SKM-1 treated with dmso at 0.1 percent for 144 hours (cell line): Measurements from ENCODE around the gene MYO15B.
A peak's percentile ranks its signal among the peaks of the same experiment; 100 is the strongest.

Experiments used
- DNase-seq: peaks from one replicate; lab custom pipeline; 2025; ENCODE audit not compliant: unreplicated experiment; lab: John Stamatoyannopoulos, UW

The MYO15B gene

GRCh38 chr17:75624021-75624420 lies 36.4 kb downstream of the MYO15B start:
- DNase-seq, result no peak

- DNase-seq, result no peak
Measured at GRCh38 chr17:75624714-75625345, 37.2 kb downstream of the MYO15B start.

GRCh38 chr17:75625813-75626486 lies 38.4 kb downstream of the MYO15B start:
- peak; percentile 8 for DNase-seq

- no peak for DNase-seq
Measured at GRCh38 chr17:75626496-75627038, 39.0 kb downstream of the MYO15B start.

- no peak for DNase-seq
Measured at GRCh38 chr17:75627094-75627493, 39.5 kb downstream of the MYO15B start.

- DNase-seq, result no peak
Measured at GRCh38 chr17:75628425-75628824, 40.8 kb downstream of the MYO15B start.

GRCh38 chr17:75629157-75629556 lies 41.6 kb downstream of the MYO15B start:
- DNase-seq, result no peak

- no peak for DNase-seq
Measured at GRCh38 chr17:75630071-75630917, 42.7 kb downstream of the MYO15B start.

GRCh38 chr17:75631353-75631752 lies 43.8 kb downstream of the MYO15B start:
- DNase-seq, result no peak

GRCh38 chr17:75632428-75632827 lies 44.8 kb downstream of the MYO15B start:
- no peak for DNase-seq

GRCh38 chr17:75632863-75633485 lies 45.4 kb downstream of the MYO15B start, which contains the start of gene SMIM5:
SMIM5 (plus strand) TSS chr17:75633434; CDS start chr17:75640202, 6,768 bp downstream.
- peak; percentile 68 for DNase-seq

GRCh38 chr17:75633486-75634375 lies 46.1 kb downstream of the MYO15B start:
- DNase-seq, result peak; percentile 70

- no peak for DNase-seq
Measured at GRCh38 chr17:75634376-75634740, 46.8 kb downstream of the MYO15B start.

GRCh38 chr17:75634754-75635609 lies 47.4 kb downstream of the MYO15B start:
- DNase-seq, result no peak

- DNase-seq, result no peak
Measured at GRCh38 chr17:75635610-75636202, 48.1 kb downstream of the MYO15B start.

GRCh38 chr17:75636381-75637142 lies 49.0 kb downstream of the MYO15B start:
- no peak for DNase-seq

- DNase-seq, result no peak
Measured at GRCh38 chr17:75637143-75637538, 49.5 kb downstream of the MYO15B start.

GRCh38 chr17:75637551-75637950 lies 50.0 kb downstream of the MYO15B start:
- no peak for DNase-seq
